ENCODE data around the gene NUP35. TPM values are rescaled to one million over a fixed set of nuclear protein-coding genes. Genes with fewer than 3 reads are reported as not detected.

Gene NUP35
- total and polyA plus RNA-seq, 2 of the 4 experiments (the other 2 are of a cell fraction) = 10.9 to 23.3 TPM

- H3K9ac ChIP-seq (ENCODE audit: low read depth, low read length) = no peak overlapping the region
- H2AFZ ChIP-seq (replicated peaks; ENCODE audit: low read length, poor library complexity) = no peak overlapping the region
- H4K20me1 ChIP-seq (ENCODE audit: insufficient read depth, low read length) = no peaks in the 10 kb centered on the region
- no TSS peak for BruUV-seq (replicated peaks)
- intact Hi-C loops (cut with micrococcal nuclease) = no loop called here
- H2BK5ac ChIP-seq (ENCODE audit: low read depth, low read length, poor library complexity, severe bottlenecking) = no peak overlapping the region
- no peak overlapping the region for H2BK15ac ChIP-seq (ENCODE audit: low read depth, low read length)
- no peak overlapping the region for H3K4me3 ChIP-seq (ENCODE audit: insufficient read depth, low read depth, low read length)
- no peaks in the 10 kb centered on the region for H3K9me3 ChIP-seq (ENCODE audit: control insufficient read depth, insufficient read depth, low read length)
- TF ChIP-seq RCOR1 (IDR thresholded peaks at IDR 0.05; ENCODE audit: insufficient replicate concordance, low read length) = no peak
- H3K56ac ChIP-seq (ENCODE audit: extremely low read depth, insufficient read depth, low read length) = no peak overlapping the region
- no peak overlapping the region for H2BK20ac ChIP-seq (ENCODE audit: low read depth, low read length)
- dilution Hi-C loops (cut with HindIII; ENCODE audit: low sequenced_read_pairs, unreplicated experiment) = no loop called here
- no peak overlapping the region for H2AK9ac ChIP-seq (replicated peaks; ENCODE audit: low read depth, low read length, poor library complexity)
- H2BK120ac ChIP-seq (ENCODE audit: low read depth, low read length) = no peak overlapping the region
- H4K91ac ChIP-seq (ENCODE audit: insufficient read depth, low read depth, low read length) = no peak overlapping the region
- no peaks in the 10 kb centered on the region for H3K9me1 ChIP-seq (ENCODE audit: insufficient read depth, low read length)
- no peak overlapping the region for H3K4ac ChIP-seq (ENCODE audit: low read depth, low read length)
- no peaks in the 10 kb centered on the region for H3K36me3 ChIP-seq (ENCODE audit: control insufficient read depth, insufficient read depth, low read length)
- H3K4me1 ChIP-seq (ENCODE audit: control insufficient read depth, insufficient read depth, low read length) = no peaks in the 10 kb centered on the region
- H3K18ac ChIP-seq (ENCODE audit: low read depth, low read length) = no peak overlapping the region
- H3K23ac ChIP-seq (ENCODE audit: low read depth, low read length) = no peak overlapping the region
- whole genome bisulfite sequencing, 2 experiments (ENCODE audit: extremely low coverage in 2 of 2, insufficient read length in 1 of 2) = no CpG with 5 or more reads among the region's 2 CpGs
- no peaks in the 10 kb centered on the region for H3K79me1 ChIP-seq (ENCODE audit: low read depth in 1 of 2, low read length in 2 of 2)
- no peak overlapping the region for H2AK5ac ChIP-seq (ENCODE audit: low read depth, low read length)
- in situ Hi-C loops (cut with MboI; ENCODE audit: low sequenced_read_pairs) = no loop called here
- H3K27ac ChIP-seq (ENCODE audit: insufficient read depth, low read length) = no peak overlapping the region
- ATAC-seq (ENCODE audit: low read depth) (no peak), DNase-seq (no peak)
- H4K8ac ChIP-seq (ENCODE audit: low read depth in 2 of 2, low read length in 2 of 2) = no peak overlapping the region
- no peak overlapping the region for H3K14ac ChIP-seq (replicated peaks; ENCODE audit: low read depth, low read length)
- H3K4me2 ChIP-seq (ENCODE audit: low read depth, low read length) = no peak overlapping the region
- no peaks in the 10 kb centered on the region for H3K27me3 ChIP-seq (ENCODE audit: control insufficient read depth, insufficient read depth, low read length)
- ChIA-PET POLR2A (ENCODE audit: unreplicated experiment) (no interaction called here), CTCF (no interaction called here)
- no peak overlapping the region for H4K5ac ChIP-seq (ENCODE audit: low read depth, low read length)
Measured at GRCh38 chr2:183091954-183092345, 32.3 kb upstream of the NUP35 start.
